ENCODE results near the gene CD7.

The CD7 gene

GRCh38 chr17:82338858-82339633 lies 21.6 kb upstream of the CD7 start:
- Histone ChIP-seq H3K9ac (ENCODE audit: low read depth, low read length) (peak overlapping the region; percentile 19; the same call in 1 of the 2 replicates), H3K36me3 (ENCODE audit: insufficient read depth, low read length) (no peaks in the 10 kb centered on the region), H3K4me1 (ENCODE audit: insufficient read depth, low read length) (peaks cover 14% of the 10 kb centered on the region), H3K9me3 (ENCODE audit: control insufficient read depth, insufficient read depth, low read length) (no peaks in the 10 kb centered on the region; the same call in 1 of the 2 replicates)

GRCh38 chr17:82334622-82335394 lies 17.4 kb upstream of the CD7 start:
- no peak overlapping the region for H3K9ac ChIP-seq (ENCODE audit: low read depth, low read length)

GRCh38 chr17:82334204-82334621 lies 16.8 kb upstream of the CD7 start:
- H3K36me3 ChIP-seq (ENCODE audit: insufficient read depth, low read length): no peaks in the 10 kb centered on the region
- H3K4me1 ChIP-seq (ENCODE audit: insufficient read depth, low read length): peaks cover 11% of the 10 kb centered on the region
- no peak overlapping the region for H3K9ac ChIP-seq (ENCODE audit: low read depth, low read length)
- H3K9me3 ChIP-seq (ENCODE audit: control insufficient read depth, insufficient read depth, low read length): no peaks in the 10 kb centered on the region

More at GRCh38 chr17:82334622-82335394, 17.4 kb upstream of the CD7 start:
- Histone ChIP-seq H3K4me1 (ENCODE audit: insufficient read depth, low read length) (peaks cover 14% of the 10 kb centered on the region), H3K36me3 (ENCODE audit: insufficient read depth, low read length) (no peaks in the 10 kb centered on the region), H3K9me3 (ENCODE audit: control insufficient read depth, insufficient read depth, low read length) (no peaks in the 10 kb centered on the region)

GRCh38 chr17:82333279-82334171 lies 16.1 kb upstream of the CD7 start, which contains the start of gene SECTM1:
SECTM1 (minus strand) TSS chr17:82333766; CDS start chr17:82327240, 6,526 bp downstream.
- no peaks in the 10 kb centered on the region for H3K36me3 ChIP-seq (ENCODE audit: insufficient read depth, low read length)
- no peaks in the 10 kb centered on the region for H3K9me3 ChIP-seq (ENCODE audit: control insufficient read depth, insufficient read depth, low read length)
- H3K9ac ChIP-seq (ENCODE audit: low read depth, low read length): peak within 1 kb of the TSS; percentile 34; the same call in 1 of the 2 replicates
- peaks cover 7% of the 10 kb centered on the region for H3K4me1 ChIP-seq (ENCODE audit: insufficient read depth, low read length)

GRCh38 chr17:82332669-82333278 lies 15.4 kb upstream of the CD7 start:
- no peaks in the 10 kb centered on the region for H3K9me3 ChIP-seq (ENCODE audit: control insufficient read depth, insufficient read depth, low read length)
- peaks cover 12% of the 10 kb centered on the region for H3K4me1 ChIP-seq (ENCODE audit: insufficient read depth, low read length)
- peak overlapping the region; percentile 10; the same call in 1 of the 2 replicates for H3K9ac ChIP-seq (ENCODE audit: low read depth, low read length)

GRCh38 chr17:82331345-82331939 lies 14.0 kb upstream of the CD7 start:
- H3K9me3 ChIP-seq (ENCODE audit: control insufficient read depth, insufficient read depth, low read length): no peaks in the 10 kb centered on the region
- peaks cover 23% of the 10 kb centered on the region for H3K4me1 ChIP-seq (ENCODE audit: insufficient read depth, low read length)
- no peak overlapping the region for H3K9ac ChIP-seq (ENCODE audit: low read depth, low read length)
- H3K36me3 ChIP-seq (ENCODE audit: insufficient read depth, low read length): no peaks in the 10 kb centered on the region

More at GRCh38 chr17:82332669-82333278, 15.4 kb upstream of the CD7 start:
- H3K36me3 ChIP-seq (ENCODE audit: insufficient read depth, low read length): no peaks in the 10 kb centered on the region

- Histone ChIP-seq H3K4me1 (ENCODE audit: insufficient read depth, low read length) (peaks cover 23% of the 10 kb centered on the region), H3K9ac (ENCODE audit: low read depth, low read length) (no peak overlapping the region), H3K9me3 (ENCODE audit: control insufficient read depth, insufficient read depth, low read length) (no peaks in the 10 kb centered on the region)
Observed at GRCh38 chr17:82330322-82331239, 13.2 kb upstream of the CD7 start.

GRCh38 chr17:82329683-82330321 lies 12.4 kb upstream of the CD7 start:
- no peaks in the 10 kb centered on the region for H3K9me3 ChIP-seq (ENCODE audit: control insufficient read depth, insufficient read depth, low read length)
- no peaks in the 10 kb centered on the region for H3K36me3 ChIP-seq (ENCODE audit: insufficient read depth, low read length)
- no peak overlapping the region for H3K9ac ChIP-seq (ENCODE audit: low read depth, low read length)
- peaks cover 19% of the 10 kb centered on the region; the same call in 1 of the 2 replicates for H3K4me1 ChIP-seq (ENCODE audit: insufficient read depth, low read length)

More at GRCh38 chr17:82330322-82331239, 13.2 kb upstream of the CD7 start:
- H3K36me3 ChIP-seq (ENCODE audit: insufficient read depth, low read length): no peaks in the 10 kb centered on the region

GRCh38 chr17:82328994-82329507 lies 11.6 kb upstream of the CD7 start:
- Histone ChIP-seq H3K9me3 (ENCODE audit: control insufficient read depth, insufficient read depth, low read length) (no peaks in the 10 kb centered on the region), H3K9ac (ENCODE audit: low read depth, low read length) (no peak overlapping the region), H3K36me3 (ENCODE audit: insufficient read depth, low read length) (no peaks in the 10 kb centered on the region), H3K4me1 (ENCODE audit: insufficient read depth, low read length) (peaks cover 19% of the 10 kb centered on the region; the same call in 1 of the 2 replicates)

- H3K4me1 ChIP-seq (ENCODE audit: insufficient read depth, low read length): peaks cover 19% of the 10 kb centered on the region; the same call in 1 of the 2 replicates
- no peaks in the 10 kb centered on the region for H3K9me3 ChIP-seq (ENCODE audit: control insufficient read depth, insufficient read depth, low read length)
- H3K9ac ChIP-seq (ENCODE audit: low read depth, low read length): no peak overlapping the region
- no peaks in the 10 kb centered on the region for H3K36me3 ChIP-seq (ENCODE audit: insufficient read depth, low read length)
Observed at GRCh38 chr17:82328141-82328993, 11.0 kb upstream of the CD7 start.

GRCh38 chr17:82327757-82328140 lies 10.3 kb upstream of the CD7 start:
- Histone ChIP-seq H3K9me3 (ENCODE audit: control insufficient read depth, insufficient read depth, low read length) (no peaks in the 10 kb centered on the region), H3K4me1 (ENCODE audit: insufficient read depth, low read length) (peaks cover 19% of the 10 kb centered on the region; the same call in 1 of the 2 replicates), H3K9ac (ENCODE audit: low read depth, low read length) (no peak overlapping the region), H3K36me3 (ENCODE audit: insufficient read depth, low read length) (no peaks in the 10 kb centered on the region)
